Vagina (tissue), 2 donors: Measurements from ENCODE around the gene STEAP2. TPM values are rescaled to one million over a fixed set of nuclear protein-coding genes. Genes with fewer than 3 reads are reported as not detected.

Experiments used
- DNase-seq, 2 donors: peaks; one replicate each; pipeline ENCODE4 v3.0.0-alpha.2; 2017; ENCODE audit errors: extremely low spot score in 2 of 2
- H3K27ac ChIP-seq: fragments of 200-600 bp; sonication (generic); one replicate; pipeline ENCODE4 v1.5.1; 2019
- H3K27me3 ChIP-seq: fragments of 200-600 bp; sonication (generic); one replicate; pipeline ENCODE4 v1.5.1; 2019
- H3K36me3 ChIP-seq, 2 donors: fragments of 200-600 bp; sonication (generic); one replicate each; pipeline ENCODE4 v1.5.1; 2017 to 2019
- H3K4me1 ChIP-seq: fragments of 200-600 bp; sonication (generic); one replicate; pipeline ENCODE4 v1.5.1; 2019
- H3K4me3 ChIP-seq, 2 donors: fragments of 200-600 bp; sonication (generic); 1 replicate in 1 of 2; 2 replicates in 1 of 2; pipeline ENCODE4 v1.5.1; 2016 to 2019
- H3K9me3 ChIP-seq: fragments of 200-600 bp; sonication (generic); one replicate; pipeline ENCODE4 v1.5.1; 2019
- CTCF ChIP-seq, 3 experiments: fragments of 450-650 bp in 2 of 3; fragments of 200-600 bp in 1 of 3; sonication (generic) in 1 of 3; IDR thresholded peaks; one replicate each; pipeline ENCODE4 v1.5.1; 2017 to 2019; ENCODE audit warnings: antibody characterized with exemption in 3 of 3, mild to moderate bottlenecking in 2 of 3, moderate library complexity in 2 of 3
- POLR2A ChIP-seq, 2 donors: fragments of 450-650 bp; IDR thresholded peaks; one replicate each; pipeline ENCODE4 v1.6.1; 2017; ENCODE audit warnings: antibody characterized with exemption in 2 of 2, mild to moderate bottlenecking in 2 of 2, moderate library complexity in 2 of 2
- POLR2AphosphoS5 ChIP-seq, 2 donors: sonication (generic); formaldehyde crosslinking; IDR thresholded peaks; one replicate each; pipeline ENCODE4 v1.9.0; 2017; ENCODE audit warnings: antibody characterized with exemption in 2 of 2, mild to moderate bottlenecking in 2 of 2, low read depth in 1 of 2; ENCODE audit not compliant: insufficient read depth in 1 of 2
- intact Hi-C: fragments of 100-400 bp; cut with DNase I; formaldehyde crosslinking; loops from one replicate; pipeline ENCODE4 v1.15.1; 2023
- total RNA-seq: library from RNA; depleted of rRNA; stranded (reverse); fragments of >200 nt; gene quantifications from one replicate; pipeline ENCODE4 v1.2.3, GENCODE V29; 2016

STEAP2 gene
- total RNA-seq, 1 donor from 2014 or later = 32.2 TPM

- Histone ChIP-seq H3K36me3 (no peaks in the 10 kb centered on the region), H3K4me3 (no peak overlapping the region), H3K27ac (no peak overlapping the region), H3K4me1 (no peaks in the 10 kb centered on the region), H3K27me3 (no peaks in the 10 kb centered on the region), H3K9me3 (no peaks in the 10 kb centered on the region)
- intact Hi-C loops = no loop called here
- DNase-seq = no peak
- no peak for TF ChIP-seq POLR2AphosphoS5 (IDR thresholded peaks at IDR 0.05; ENCODE audit: insufficient read depth in 1 of 2, low read depth in 1 of 2)
- TF ChIP-seq POLR2A (IDR thresholded peaks at IDR 0.05) = no peak
- TF ChIP-seq CTCF (IDR thresholded peaks at IDR 0.05) = no peak
These were observed 41.6 kb upstream of the STEAP2 start for GRCh38 chr7:90169891-90170290.

DNA sequence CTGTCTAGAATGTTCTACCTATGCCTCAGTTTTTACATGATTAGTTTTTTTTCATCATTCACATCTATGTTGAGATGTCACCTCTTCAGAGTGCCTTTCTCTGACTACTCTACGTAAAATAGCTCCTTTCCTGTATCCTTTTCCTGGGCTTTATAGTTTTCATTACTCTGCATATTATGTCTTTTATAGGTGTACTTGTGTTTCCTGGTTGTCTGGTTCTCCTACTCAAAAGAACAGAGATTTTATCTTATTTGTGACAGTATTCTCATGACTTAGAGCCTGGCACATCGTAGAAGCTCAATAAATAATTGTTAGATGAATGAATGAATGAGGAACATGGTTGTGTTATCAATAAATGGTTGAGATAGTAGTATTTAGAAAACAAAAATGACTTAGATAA lies 39.4 kb upstream of the STEAP2 start:
- H3K9me3 ChIP-seq = no peaks in the 10 kb centered on the region
- no peaks in the 10 kb centered on the region for H3K36me3 ChIP-seq
- no peaks in the 10 kb centered on the region for H3K4me1 ChIP-seq
- H3K4me3 ChIP-seq = no peak overlapping the region
- intact Hi-C loops = no loop called here
- no peak for DNase-seq
- TF ChIP-seq CTCF (IDR thresholded peaks at IDR 0.05) = no peak
- no peak overlapping the region for H3K27ac ChIP-seq
- H3K27me3 ChIP-seq = no peaks in the 10 kb centered on the region

DNA sequence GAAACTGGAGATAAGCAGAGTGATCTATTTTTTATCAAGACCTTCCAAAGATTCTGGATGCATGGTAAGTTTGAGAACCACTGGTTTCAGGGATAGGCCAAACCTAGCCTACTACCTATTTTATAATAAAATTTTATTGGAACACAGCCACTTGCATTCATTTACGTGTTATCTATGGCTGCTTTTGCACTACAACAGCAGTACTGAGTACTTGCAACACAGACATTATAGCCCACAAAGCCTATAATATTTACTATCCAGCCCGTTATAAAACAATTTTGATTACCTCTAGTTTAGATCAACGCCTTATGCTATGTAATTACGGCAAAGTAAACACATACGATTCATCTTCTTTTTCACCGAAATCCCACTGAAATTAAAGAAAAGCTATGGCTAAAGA lies 38.9 kb upstream of the STEAP2 start:
- H3K4me1 ChIP-seq = no peaks in the 10 kb centered on the region
- DNase-seq = no peak
- H3K27ac ChIP-seq = no peak overlapping the region
- H3K4me3 ChIP-seq = no peak overlapping the region
- H3K9me3 ChIP-seq = no peaks in the 10 kb centered on the region
- H3K27me3 ChIP-seq = no peaks in the 10 kb centered on the region
- intact Hi-C loops = no loop called here
- H3K36me3 ChIP-seq = no peaks in the 10 kb centered on the region
- TF ChIP-seq CTCF (IDR thresholded peaks at IDR 0.05) (no peak), POLR2AphosphoS5 (IDR thresholded peaks at IDR 0.05; ENCODE audit: insufficient read depth in 1 of 2, low read depth in 1 of 2) (no peak), POLR2A (IDR thresholded peaks at IDR 0.05) (no peak)

GRCh38 chr7:90173127-90173844 lies 38.3 kb upstream of the STEAP2 start:
- TF ChIP-seq POLR2A (IDR thresholded peaks at IDR 0.05) (no peak), POLR2AphosphoS5 (IDR thresholded peaks at IDR 0.05; ENCODE audit: insufficient read depth in 1 of 2, low read depth in 1 of 2) (no peak), CTCF (IDR thresholded peaks at IDR 0.05) (no peak)
- intact Hi-C loops = no loop called here
- DNase-seq = no peak
- H3K9me3 ChIP-seq = no peaks in the 10 kb centered on the region
- no peaks in the 10 kb centered on the region for H3K27me3 ChIP-seq
- H3K36me3 ChIP-seq = no peaks in the 10 kb centered on the region
- no peak overlapping the region for H3K4me3 ChIP-seq
- H3K27ac ChIP-seq = no peak overlapping the region
- H3K4me1 ChIP-seq = no peaks in the 10 kb centered on the region

DNA sequence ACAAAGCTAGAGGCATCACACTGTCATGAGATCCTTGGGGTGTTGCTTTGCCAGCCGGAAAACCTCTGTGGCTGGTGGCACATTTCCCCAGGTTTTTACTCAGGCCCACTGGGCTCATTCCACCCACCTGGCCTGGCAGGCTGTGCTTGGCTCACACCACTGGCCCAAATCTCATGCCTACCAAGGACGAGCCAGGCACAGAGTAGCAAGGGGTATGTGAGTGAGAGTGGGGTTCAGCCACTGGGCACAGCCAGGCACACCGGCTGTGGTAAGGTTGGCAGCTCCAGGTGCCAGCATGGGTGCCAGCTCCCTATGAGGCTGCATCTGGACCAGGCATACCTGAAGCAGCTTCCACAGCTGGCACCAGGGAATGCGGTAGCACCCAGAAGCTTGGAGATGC lies 35.9 kb upstream of the STEAP2 start:
- no peak overlapping the region for H3K4me3 ChIP-seq
- no peak for TF ChIP-seq CTCF (IDR thresholded peaks at IDR 0.05)
- TF ChIP-seq POLR2AphosphoS5 (IDR thresholded peaks at IDR 0.05; ENCODE audit: insufficient read depth in 1 of 2, low read depth in 1 of 2) = no peak
- no peak for TF ChIP-seq POLR2A (IDR thresholded peaks at IDR 0.05)
- no peaks in the 10 kb centered on the region for H3K4me1 ChIP-seq
- intact Hi-C loops = no loop called here
- DNase-seq = no peak
- no peaks in the 10 kb centered on the region for H3K9me3 ChIP-seq
- no peaks in the 10 kb centered on the region for H3K36me3 ChIP-seq
- no peaks in the 10 kb centered on the region for H3K27me3 ChIP-seq
- H3K27ac ChIP-seq = no peak overlapping the region
